Activated naive CD8-positive, alpha-beta T cell (primary cell): Measurements from ENCODE around the gene SF3B5.

Source experiments
- H3K27ac Mint-ChIP-seq: one replicate; pipeline ENCODE4 v1.8.0; 2021; ENCODE audit warnings: mixed read lengths
- H3K27me3 Mint-ChIP-seq: one replicate; pipeline ENCODE4 v1.8.0; 2021; ENCODE audit warnings: mixed read lengths
- H3K36me3 Mint-ChIP-seq: one replicate; pipeline ENCODE4 v1.8.0; 2021; ENCODE audit warnings: mixed read lengths
- H3K4me1 Mint-ChIP-seq: one replicate; pipeline ENCODE4 v1.8.0; 2021; ENCODE audit warnings: low read depth, mixed read lengths
- H3K4me3 Mint-ChIP-seq: one replicate; pipeline ENCODE4 v1.8.0; 2021; ENCODE audit warnings: mild to moderate bottlenecking, mixed read lengths
- H3K9me3 Mint-ChIP-seq: one replicate; pipeline ENCODE4 v1.8.0; 2021; ENCODE audit warnings: low read depth, mixed read lengths

Gene SF3B5

GRCh38 chr6:144123836-144124235 lies 28.5 kb upstream of the SF3B5 start:
- H3K27me3 Mint-ChIP-seq = peaks cover 3% of the 10 kb centered on the region
- H3K9me3 Mint-ChIP-seq = no peaks in the 10 kb centered on the region
- H3K36me3 Mint-ChIP-seq = peaks cover 3% of the 10 kb centered on the region
- H3K4me1 Mint-ChIP-seq = no peaks in the 10 kb centered on the region
- no peak overlapping the region for H3K4me3 Mint-ChIP-seq
- H3K27ac Mint-ChIP-seq = no peak overlapping the region

DNA sequence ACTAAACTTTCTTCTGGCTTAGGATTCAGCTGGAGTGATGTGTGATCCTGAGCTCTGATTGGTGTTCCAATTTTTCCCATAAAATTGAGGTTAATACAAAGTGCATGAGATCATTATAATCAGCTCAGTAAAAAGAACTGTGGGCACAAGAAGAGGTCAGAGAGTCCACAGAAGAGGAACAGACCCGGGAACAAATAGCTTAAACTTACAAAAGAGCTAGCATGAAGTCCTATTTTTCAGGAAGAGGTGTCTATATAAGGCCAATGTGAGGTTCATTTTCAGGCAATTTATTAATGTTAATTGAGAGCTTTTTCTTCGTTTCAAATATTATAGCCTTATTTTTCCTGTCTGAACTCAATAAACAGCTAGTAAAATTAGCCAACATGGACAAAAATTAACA lies 28.0 kb upstream of the SF3B5 start:
- peaks cover 3% of the 10 kb centered on the region for H3K36me3 Mint-ChIP-seq
- H3K9me3 Mint-ChIP-seq = no peaks in the 10 kb centered on the region
- H3K4me1 Mint-ChIP-seq = no peaks in the 10 kb centered on the region
- H3K27ac Mint-ChIP-seq = no peak overlapping the region
- peaks cover 2% of the 10 kb centered on the region for H3K27me3 Mint-ChIP-seq
- no peak overlapping the region for H3K4me3 Mint-ChIP-seq

- H3K36me3 Mint-ChIP-seq = peaks cover 3% of the 10 kb centered on the region
- no peaks in the 10 kb centered on the region for H3K9me3 Mint-ChIP-seq
- H3K4me3 Mint-ChIP-seq = no peak overlapping the region
- no peaks in the 10 kb centered on the region for H3K4me1 Mint-ChIP-seq
- peaks cover 2% of the 10 kb centered on the region for H3K27me3 Mint-ChIP-seq
- no peak overlapping the region for H3K27ac Mint-ChIP-seq
These were observed 27.5 kb upstream of the SF3B5 start for GRCh38 chr6:144122861-144123260.

DNA sequence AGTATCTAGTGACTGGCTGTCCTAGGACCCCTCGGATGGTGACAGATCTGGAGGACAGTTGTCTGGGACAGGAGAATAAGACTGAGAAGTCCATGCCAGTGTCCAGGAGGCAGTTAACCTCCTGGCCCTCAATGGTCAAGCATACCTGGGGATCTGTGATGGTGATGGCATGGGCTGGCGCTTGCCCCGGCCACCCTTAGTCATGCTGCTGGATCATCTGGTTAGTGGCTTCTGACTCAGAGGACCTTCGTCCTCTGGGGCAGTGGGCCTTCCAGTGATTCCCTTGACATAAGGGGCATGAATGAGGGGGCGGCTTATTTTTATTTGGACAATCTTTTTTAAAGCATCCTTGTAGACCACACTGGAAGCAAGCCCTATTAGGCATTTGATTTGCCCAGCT lies 24.0 kb upstream of the SF3B5 start:
- H3K4me3 Mint-ChIP-seq = no peak overlapping the region
- H3K36me3 Mint-ChIP-seq = no peaks in the 10 kb centered on the region
- H3K4me1 Mint-ChIP-seq = no peaks in the 10 kb centered on the region
- no peaks in the 10 kb centered on the region for H3K9me3 Mint-ChIP-seq
- H3K27ac Mint-ChIP-seq = no peak overlapping the region
- no peaks in the 10 kb centered on the region for H3K27me3 Mint-ChIP-seq

- Mint-ChIP-seq H3K9me3 (no peaks in the 10 kb centered on the region), H3K36me3 (no peaks in the 10 kb centered on the region), H3K4me1 (no peaks in the 10 kb centered on the region), H3K27ac (no peak overlapping the region), H3K4me3 (no peak overlapping the region), H3K27me3 (no peaks in the 10 kb centered on the region)
These were observed 19.8 kb upstream of the SF3B5 start for GRCh38 chr6:144115219-144115618.

GRCh38 chr6:144113366-144113765 lies 18.0 kb upstream of the SF3B5 start:
- Mint-ChIP-seq H3K9me3 (no peaks in the 10 kb centered on the region), H3K4me1 (no peaks in the 10 kb centered on the region), H3K27ac (no peak overlapping the region), H3K4me3 (no peak overlapping the region), H3K36me3 (no peaks in the 10 kb centered on the region), H3K27me3 (no peaks in the 10 kb centered on the region)

DNA sequence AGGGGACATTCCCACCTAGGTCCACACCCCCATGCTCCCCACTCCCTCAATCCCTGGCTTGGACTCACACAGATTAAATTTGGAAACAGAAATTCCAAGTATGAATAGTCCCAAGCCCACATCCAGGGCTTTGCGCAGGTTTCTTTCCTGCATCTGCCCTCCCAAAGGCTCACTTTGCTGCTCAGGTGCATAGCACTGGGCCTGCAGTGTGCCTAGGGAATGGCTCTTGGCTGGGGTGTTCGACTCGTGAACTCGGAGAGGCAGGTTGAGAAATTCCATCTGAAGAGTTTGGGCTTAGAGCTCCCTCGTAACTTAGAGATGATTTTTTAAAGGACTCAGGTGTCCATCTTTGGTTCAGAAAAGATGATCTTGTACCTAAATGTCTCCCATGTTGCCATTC lies 14.8 kb upstream of the SF3B5 start:
- no peaks in the 10 kb centered on the region for H3K4me1 Mint-ChIP-seq
- no peaks in the 10 kb centered on the region for H3K36me3 Mint-ChIP-seq
- no peak overlapping the region for H3K27ac Mint-ChIP-seq
- H3K4me3 Mint-ChIP-seq = no peak overlapping the region
- H3K9me3 Mint-ChIP-seq = no peaks in the 10 kb centered on the region
- no peaks in the 10 kb centered on the region for H3K27me3 Mint-ChIP-seq

GRCh38 chr6:144106206-144106605 lies 10.8 kb upstream of the SF3B5 start:
- Mint-ChIP-seq H3K27me3 (no peaks in the 10 kb centered on the region), H3K4me1 (peaks cover 2% of the 10 kb centered on the region), H3K4me3 (no peak overlapping the region), H3K9me3 (no peaks in the 10 kb centered on the region), H3K36me3 (no peaks in the 10 kb centered on the region), H3K27ac (no peak overlapping the region)

- Mint-ChIP-seq H3K4me3 (no peak overlapping the region), H3K4me1 (peaks cover 2% of the 10 kb centered on the region), H3K36me3 (no peaks in the 10 kb centered on the region), H3K27ac (no peak overlapping the region), H3K9me3 (no peaks in the 10 kb centered on the region), H3K27me3 (no peaks in the 10 kb centered on the region)
These were observed 9.6 kb upstream of the SF3B5 start for GRCh38 chr6:144104898-144105487.

- Mint-ChIP-seq H3K4me1 (peaks cover 2% of the 10 kb centered on the region), H3K27ac (no peak overlapping the region), H3K36me3 (no peaks in the 10 kb centered on the region), H3K27me3 (no peaks in the 10 kb centered on the region), H3K9me3 (no peaks in the 10 kb centered on the region), H3K4me3 (no peak overlapping the region)
These were observed 9.1 kb upstream of the SF3B5 start for GRCh38 chr6:144104488-144104887.

DNA sequence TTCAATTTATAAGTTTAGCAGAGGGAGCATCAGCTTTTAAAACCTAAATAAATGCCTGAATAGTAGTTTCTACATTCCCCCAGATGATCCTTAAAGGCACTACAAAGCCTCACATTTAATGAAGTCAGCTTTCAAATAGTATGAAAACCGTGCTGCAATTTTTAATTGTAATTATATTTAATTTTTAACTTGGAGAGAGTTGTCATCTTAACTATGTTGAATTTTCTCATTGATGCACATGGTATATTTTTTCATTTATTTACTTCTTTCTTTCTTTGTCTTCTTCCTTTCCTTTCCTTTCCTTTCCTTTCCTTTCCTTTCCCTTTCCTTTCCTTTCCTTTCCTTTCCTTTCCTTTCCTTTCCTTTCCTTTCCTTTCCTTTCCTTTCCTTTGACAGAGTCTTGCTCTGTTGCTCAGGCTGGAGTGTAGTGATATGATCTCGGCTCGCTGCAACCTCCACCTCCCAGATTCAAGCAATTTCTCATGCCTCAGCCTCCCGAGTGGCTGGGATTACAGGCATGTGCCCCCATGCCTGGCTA lies 7.7 kb upstream of the SF3B5 start:
- Mint-ChIP-seq H3K4me1 (peaks cover 2% of the 10 kb centered on the region), H3K27me3 (no peaks in the 10 kb centered on the region), H3K36me3 (no peaks in the 10 kb centered on the region), H3K9me3 (no peaks in the 10 kb centered on the region), H3K4me3 (no peak overlapping the region), H3K27ac (no peak overlapping the region)

- Mint-ChIP-seq H3K4me1 (peaks cover 14% of the 10 kb centered on the region), H3K4me3 (no peak overlapping the region), H3K27me3 (no peaks in the 10 kb centered on the region), H3K36me3 (peaks cover 4% of the 10 kb centered on the region), H3K27ac (no peak overlapping the region), H3K9me3 (no peaks in the 10 kb centered on the region)
These were observed 3.6 kb upstream of the SF3B5 start for GRCh38 chr6:144098993-144099392.

DNA sequence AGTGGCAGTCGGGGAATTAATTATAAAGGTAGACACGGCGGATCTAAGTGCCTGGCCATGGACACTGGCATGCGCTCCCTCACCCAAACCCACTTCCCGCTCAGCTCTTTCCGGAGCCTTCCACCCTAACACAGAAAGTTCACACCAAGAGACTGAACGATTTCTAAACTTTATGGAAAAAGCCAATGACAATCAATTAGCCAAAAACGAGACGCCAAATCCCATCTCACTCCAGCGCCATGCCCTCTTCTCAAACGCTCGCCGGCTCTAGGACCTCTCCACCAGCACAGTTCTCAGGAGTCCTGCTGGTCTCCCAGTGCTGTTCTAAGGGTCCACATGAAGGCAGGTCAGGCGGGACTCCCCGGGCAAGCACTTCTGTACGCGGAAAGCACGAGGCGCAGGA lies 641 bp downstream of the SF3B5 start:
- H3K27me3 Mint-ChIP-seq = no peaks in the 10 kb centered on the region
- H3K9me3 Mint-ChIP-seq = no peaks in the 10 kb centered on the region
- H3K4me3 Mint-ChIP-seq = peak overlapping the region; percentile 93
- H3K36me3 Mint-ChIP-seq = peaks cover 5% of the 10 kb centered on the region
- peak overlapping the region; percentile 93 for H3K27ac Mint-ChIP-seq
- H3K4me1 Mint-ChIP-seq = peaks cover 28% of the 10 kb centered on the region

GRCh38 chr6:144093658-144094057 lies 1.7 kb downstream of the SF3B5 start:
- H3K36me3 Mint-ChIP-seq = peaks cover 5% of the 10 kb centered on the region
- H3K27ac Mint-ChIP-seq = no peak overlapping the region
- H3K27me3 Mint-ChIP-seq = no peaks in the 10 kb centered on the region

GRCh38 chr6:144093236-144093635 lies 2.1 kb downstream of the SF3B5 start:
- H3K27me3 Mint-ChIP-seq = no peaks in the 10 kb centered on the region
- peak overlapping the region; percentile 93 for H3K4me3 Mint-ChIP-seq
- peaks cover 28% of the 10 kb centered on the region for H3K4me1 Mint-ChIP-seq
- no peaks in the 10 kb centered on the region for H3K9me3 Mint-ChIP-seq
- H3K36me3 Mint-ChIP-seq = peaks cover 5% of the 10 kb centered on the region
- no peak overlapping the region for H3K27ac Mint-ChIP-seq

More at GRCh38 chr6:144093658-144094057, 1.7 kb downstream of the SF3B5 start:
- Mint-ChIP-seq H3K9me3 (no peaks in the 10 kb centered on the region), H3K4me1 (peaks cover 28% of the 10 kb centered on the region), H3K4me3 (peak overlapping the region; percentile 93)

DNA sequence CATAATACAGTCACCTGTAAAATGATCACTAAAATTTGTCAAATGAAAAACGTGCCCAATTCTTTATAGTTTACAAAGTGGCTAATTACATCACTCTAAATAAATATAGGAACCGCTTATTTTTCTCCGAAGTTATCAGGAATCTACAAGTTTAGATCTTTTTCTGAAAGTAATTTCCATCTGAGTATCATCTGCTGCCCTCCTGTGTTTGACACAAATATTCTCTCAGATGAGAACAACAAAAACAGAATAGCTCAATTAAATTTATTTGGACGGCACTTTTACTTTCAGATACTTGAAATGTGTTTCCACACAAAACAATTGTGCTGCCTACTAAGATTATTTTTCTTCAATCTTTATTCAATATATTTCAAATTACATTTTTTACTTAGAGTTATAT lies 5.0 kb downstream of the SF3B5 start:
- Mint-ChIP-seq H3K4me1 (peaks cover 23% of the 10 kb centered on the region), H3K36me3 (peaks cover 5% of the 10 kb centered on the region), H3K9me3 (no peaks in the 10 kb centered on the region), H3K27ac (no peak overlapping the region), H3K4me3 (no peak overlapping the region), H3K27me3 (no peaks in the 10 kb centered on the region)
